PC-9 (cell line): ENCODE results near the gene GRB7. TPM values are rescaled to one million over a fixed set of nuclear protein-coding genes. Genes with fewer than 3 reads are reported as not detected.

Experiments used
- BruUV-seq: library from RNA; stranded (reverse); fragments of 400-500 nt; replicated peaks from 2 replicates; lab custom pipeline; 2021; lab: Mats Ljungman, UMichigan
- CTCF ChIA-PET: fragments of 300-600 bp; sonication (Branson Sonifier 250); formaldehyde crosslinking; loops from one replicate; lab custom pipeline; 2022; ENCODE audit warnings: antibody characterized with exemption; lab: Charles Lee
- POLR2A ChIA-PET: fragments of 300-600 bp; sonication (Branson Sonifier 250); formaldehyde crosslinking; loops from one replicate; lab custom pipeline; 2022; ENCODE audit warnings: antibody characterized with exemption; ENCODE audit not compliant: unreplicated experiment; lab: Charles Lee
- DNase-seq, 2 experiments: peaks; one replicate each; pipeline versions ENCODE4 v3.0.0 to v3.0.0-alpha.2; 2015 to 2022; ENCODE audit warnings: mixed read lengths in 1 of 2
- H2AFZ ChIP-seq: fragments of 200-600 bp; sonication (generic); 2 replicates; pipeline ENCODE4 v1.8.1; 2017; ENCODE audit warnings: antibody characterized with exemption
- H3F3A ChIP-seq: fragments of 200-600 bp; sonication (generic); 2 replicates; pipeline ENCODE4 v1.8.1; 2017; ENCODE audit warnings: antibody characterized with exemption, mild to moderate bottlenecking, low read depth; ENCODE audit not compliant: insufficient read depth
- H3K27ac ChIP-seq: fragments of 200-600 bp; sonication (generic); 2 replicates; pipeline ENCODE4 v1.6.1; 2016; ENCODE audit warnings: mixed run types
- H3K27me3 ChIP-seq: fragments of 200-600 bp; sonication (generic); 2 replicates; pipeline ENCODE4 v1.6.1; 2016; ENCODE audit warnings: low read depth, mixed run types; ENCODE audit not compliant: insufficient read depth
- H3K36me3 ChIP-seq: fragments of 200-600 bp; sonication (generic); 2 replicates; pipeline ENCODE4 v1.6.1; 2016; ENCODE audit warnings: low read depth, mixed run types
- H3K4me1 ChIP-seq: fragments of 200-600 bp; sonication (generic); replicated peaks from 2 replicates; pipeline ENCODE4 v1.6.1; 2016; ENCODE audit warnings: mixed run types; ENCODE audit not compliant: insufficient read depth
- H3K4me2 ChIP-seq: fragments of 200-600 bp; sonication (generic); 2 replicates; pipeline ENCODE4 v1.6.1; 2017; ENCODE audit warnings: mixed run types
- H3K4me3 ChIP-seq: fragments of 200-600 bp; sonication (generic); 2 replicates; pipeline ENCODE4 v1.6.1; 2016; ENCODE audit warnings: mixed run types
- H3K79me2 ChIP-seq: fragments of 200-600 bp; sonication (generic); 2 replicates; pipeline ENCODE4 v1.6.1; 2017; ENCODE audit warnings: low read depth, mixed run types
- H3K9me2 ChIP-seq: fragments of 200-600 bp; sonication (generic); 2 replicates; pipeline ENCODE4 v1.8.1; 2017; ENCODE audit warnings: mild to moderate bottlenecking; ENCODE audit not compliant: insufficient read depth
- H3K9me3 ChIP-seq: fragments of 200-600 bp; sonication (generic); 2 replicates; pipeline ENCODE4 v1.8.1; 2016; ENCODE audit warnings: low read depth; ENCODE audit not compliant: insufficient read depth
- H4K20me1 ChIP-seq: fragments of 200-600 bp; sonication (generic); 2 replicates; pipeline ENCODE4 v1.8.1; 2017; ENCODE audit not compliant: insufficient read depth
- CTCF ChIP-seq: fragments of 200-600 bp; sonication (generic); conservative IDR thresholded peaks from 2 replicates; pipeline ENCODE4 v1.6.1; 2017; ENCODE audit warnings: mixed run types, antibody characterized with exemption, mild to moderate bottlenecking, moderate library complexity
- EZH2 ChIP-seq: fragments of 200-600 bp; sonication (generic); IDR thresholded peaks from 2 replicates; pipeline ENCODE4 v1.8.0; 2017; ENCODE audit warnings: antibody characterized with exemption, low read depth
- intact Hi-C: fragments of 100-400 bp; cut with micrococcal nuclease; formaldehyde crosslinking; loops from one replicate; pipeline ENCODE4 v1.10.0; 2022; ENCODE audit not compliant: unreplicated experiment
- total RNA-seq: library from RNA; stranded (reverse); gene quantifications from 2 replicates; pipeline ENCODE4 v1.2.3, GENCODE V29; 2021

The GRB7 gene
- total RNA-seq, 1 experiment from 2014 or later, result 49.1 TPM

GRCh38 chr17:39774047-39774446, 36.3 kb downstream of the GRB7 start:
- Histone ChIP-seq H3K9me2 (no peaks in the 10 kb centered on the region), H3K36me3 (no peaks in the 10 kb centered on the region), H4K20me1 (no peaks in the 10 kb centered on the region), H3F3A (peaks cover 27% of the 10 kb centered on the region), H3K9me3 (no peaks in the 10 kb centered on the region), H3K4me3 (no peak overlapping the region), H3K79me2 (no peaks in the 10 kb centered on the region), H2AFZ (no peak overlapping the region), H3K27ac (no peak overlapping the region), H3K4me1 (peaks cover 35% of the 10 kb centered on the region), H3K4me2 (no peak overlapping the region), H3K27me3 (no peaks in the 10 kb centered on the region)
- ChIA-PET POLR2A (no interaction called here), CTCF (no interaction called here)
- DNase-seq, result no peak
- TF ChIP-seq CTCF (no peak), EZH2 (no peak)
- no TSS peak for BruUV-seq
- intact Hi-C loops, result loop anchor here (5.0 kb wide), 1 partner anchor 153 kb away; the partner anchor contains the start of genes LRRC3C and ORMDL3

- no peak for TF ChIP-seq CTCF
- TF ChIP-seq EZH2, result no peak
- no peaks in the 10 kb centered on the region for H3K9me3 ChIP-seq
- no peak overlapping the region for H3K27ac ChIP-seq
- H3K4me3 ChIP-seq, result no peak overlapping the region
- H3K27me3 ChIP-seq, result no peaks in the 10 kb centered on the region
- H3K4me2 ChIP-seq, result no peak overlapping the region
- H3F3A ChIP-seq, result peaks cover 19% of the 10 kb centered on the region
- no peaks in the 10 kb centered on the region for H3K79me2 ChIP-seq
- BruUV-seq, result no TSS peak
- no peak for DNase-seq
- POLR2A ChIA-PET, result interaction anchor here (0.6 to 0.7 kb wide), 2 partner anchors 152 to 324 kb away, joined by 5 to 7 read pairs; no protein-coding TSS in a partner anchor
- no peaks in the 10 kb centered on the region for H3K36me3 ChIP-seq
- peaks cover 28% of the 10 kb centered on the region for H3K4me1 ChIP-seq
- CTCF ChIA-PET, result interaction anchor here (0.5 kb wide), 1 partner anchor 140 kb away, joined by 3 read pairs; no protein-coding TSS in a partner anchor
- no peaks in the 10 kb centered on the region for H3K9me2 ChIP-seq
- H2AFZ ChIP-seq, result no peak overlapping the region
- intact Hi-C loops, result no loop called here
- H4K20me1 ChIP-seq, result no peaks in the 10 kb centered on the region
Observed at GRCh38 chr17:39775031-39775430, 37.3 kb downstream of the GRB7 start.

- POLR2A ChIA-PET, result no interaction called here
- intact Hi-C loops, result no loop called here
- H3K27me3 ChIP-seq, result no peaks in the 10 kb centered on the region
- H3K9me2 ChIP-seq, result no peaks in the 10 kb centered on the region
- H3K36me3 ChIP-seq, result no peaks in the 10 kb centered on the region
- no peak overlapping the region for H3K4me2 ChIP-seq
- no peaks in the 10 kb centered on the region for H4K20me1 ChIP-seq
- H3K9me3 ChIP-seq, result no peaks in the 10 kb centered on the region
- no TSS peak for BruUV-seq
- H3K79me2 ChIP-seq, result no peaks in the 10 kb centered on the region
- no peak overlapping the region for H3K4me3 ChIP-seq
- no peak for TF ChIP-seq CTCF
- TF ChIP-seq EZH2, result no peak
- H3F3A ChIP-seq, result peaks cover 7% of the 10 kb centered on the region; the same call in 1 of the 2 replicates
- no peak overlapping the region for H3K27ac ChIP-seq
- CTCF ChIA-PET, result no interaction called here
- DNase-seq, result no peak
- no peak overlapping the region for H2AFZ ChIP-seq
- peaks cover 26% of the 10 kb centered on the region for H3K4me1 ChIP-seq
Observed at GRCh38 chr17:39776252-39776651, 38.5 kb downstream of the GRB7 start.
